ENCODE results near the gene ARHGAP30. TPM values are rescaled to one million over a fixed set of nuclear protein-coding genes. Genes with fewer than 3 reads are reported as not detected.

The ARHGAP30 gene
- total RNA-seq, 1 experiment from 2014 or later: 0.55 TPM

- H3K9me2 ChIP-seq (replicated peaks; ENCODE audit: low read length): no peaks in the 10 kb centered on the region
- no peak overlapping the region for H3K4me3 ChIP-seq (ENCODE audit: low read length)
- ChIA-PET CTCF (no interaction called here), POLR2A (ENCODE audit: unreplicated experiment) (no interaction called here)
- no peaks in the 10 kb centered on the region for H3F3A ChIP-seq (ENCODE audit: low read length, unreplicated experiment)
- no peaks in the 10 kb centered on the region for H3K4me1 ChIP-seq (ENCODE audit: insufficient read depth, low read length)
- H3K27me3 ChIP-seq (ENCODE audit: low read length): no peaks in the 10 kb centered on the region
- H3K9ac ChIP-seq (ENCODE audit: low read length): no peak overlapping the region
- H3K9me3 ChIP-seq (ENCODE audit: low read length): no peaks in the 10 kb centered on the region
- no peak for ATAC-seq
- no peak overlapping the region for H2AFZ ChIP-seq (ENCODE audit: low read length)
- H3K79me2 ChIP-seq (ENCODE audit: low read length): peaks cover 80% of the 10 kb centered on the region
- H3K27ac ChIP-seq (ENCODE audit: low read length): no peak overlapping the region
- H3K4me2 ChIP-seq (ENCODE audit: low read length): no peak overlapping the region
- intact Hi-C loops (cut with micrococcal nuclease): no loop called here
- no TSS peak for BruUV-seq (replicated peaks)
- H4K20me1 ChIP-seq (ENCODE audit: low read length): peaks cover 24% of the 10 kb centered on the region; the same call in 1 of the 2 replicates
- peaks cover 8% of the 10 kb centered on the region; the same call in 1 of the 2 replicates for H3K36me3 ChIP-seq (ENCODE audit: low read depth, low read length)
- no peak for TF ChIP-seq EZH2phosphoT487 (IDR thresholded peaks at IDR 0.05; ENCODE audit: borderline replicate concordance, low read length)
- TF ChIP-seq CTCF (conservative IDR thresholded peaks at IDR 0.05; ENCODE audit: low read depth, low read length): no peak
- TF ChIP-seq EZH2 (IDR thresholded peaks at IDR 0.05; ENCODE audit: low read length, unreplicated experiment): no peak
- no peak for DNase-seq
These were observed 63.1 kb downstream of the ARHGAP30 start for GRCh38 chr1:161006563-161006962.

GRCh38 chr1:161001525-161001924 is 68.2 kb downstream of the ARHGAP30 start:
- DNase-seq (no peak), ATAC-seq (no peak)
- Histone ChIP-seq H4K20me1 (ENCODE audit: low read length) (peaks cover 4% of the 10 kb centered on the region; the same call in 1 of the 2 replicates), H3K9me2 (replicated peaks; ENCODE audit: low read length) (no peaks in the 10 kb centered on the region), H3F3A (ENCODE audit: low read length, unreplicated experiment) (peaks cover 6% of the 10 kb centered on the region), H3K4me2 (ENCODE audit: low read length) (no peak overlapping the region), H3K9me3 (ENCODE audit: low read length) (no peaks in the 10 kb centered on the region), H3K4me1 (ENCODE audit: insufficient read depth, low read length) (peaks cover 12% of the 10 kb centered on the region), H3K4me3 (ENCODE audit: low read length) (no peak overlapping the region), H3K36me3 (ENCODE audit: low read depth, low read length) (peaks cover 43% of the 10 kb centered on the region), H3K9ac (ENCODE audit: low read length) (no peak overlapping the region), H3K79me2 (ENCODE audit: low read length) (peaks cover 33% of the 10 kb centered on the region), H2AFZ (ENCODE audit: low read length) (no peak overlapping the region), H3K27me3 (ENCODE audit: low read length) (no peaks in the 10 kb centered on the region), H3K27ac (ENCODE audit: low read length) (no peak overlapping the region)
- intact Hi-C loops (cut with micrococcal nuclease): no loop called here
- ChIA-PET CTCF (no interaction called here), POLR2A (ENCODE audit: unreplicated experiment) (no interaction called here)
- no peak for TF ChIP-seq CTCF (conservative IDR thresholded peaks at IDR 0.05; ENCODE audit: low read depth, low read length)
- TF ChIP-seq EZH2 (IDR thresholded peaks at IDR 0.05; ENCODE audit: low read length, unreplicated experiment): no peak
- TF ChIP-seq EZH2phosphoT487 (IDR thresholded peaks at IDR 0.05; ENCODE audit: borderline replicate concordance, low read length): no peak
- BruUV-seq (replicated peaks): no TSS peak

- no peaks in the 10 kb centered on the region for H3K27me3 ChIP-seq (ENCODE audit: low read length)
- H3K36me3 ChIP-seq (ENCODE audit: low read depth, low read length): peaks cover 43% of the 10 kb centered on the region
- H3K9me3 ChIP-seq (ENCODE audit: low read length): no peaks in the 10 kb centered on the region
- BruUV-seq (replicated peaks): no TSS peak
- H3K9me2 ChIP-seq (replicated peaks; ENCODE audit: low read length): no peaks in the 10 kb centered on the region
- POLR2A ChIA-PET (ENCODE audit: unreplicated experiment): no interaction called here
- no peak overlapping the region for H3K9ac ChIP-seq (ENCODE audit: low read length)
- DNase-seq: no peak
- no peak overlapping the region for H3K4me3 ChIP-seq (ENCODE audit: low read length)
- H3K4me2 ChIP-seq (ENCODE audit: low read length): no peak overlapping the region
- intact Hi-C loops (cut with micrococcal nuclease): no loop called here
- no peaks in the 10 kb centered on the region for H4K20me1 ChIP-seq (ENCODE audit: low read length)
- peaks cover 18% of the 10 kb centered on the region for H3K4me1 ChIP-seq (ENCODE audit: insufficient read depth, low read length)
- H3K79me2 ChIP-seq (ENCODE audit: low read length): peaks cover 26% of the 10 kb centered on the region
- CTCF ChIA-PET: no interaction called here
- TF ChIP-seq CTCF (conservative IDR thresholded peaks at IDR 0.05; ENCODE audit: low read depth, low read length) (no peak), EZH2phosphoT487 (IDR thresholded peaks at IDR 0.05; ENCODE audit: borderline replicate concordance, low read length) (no peak), EZH2 (IDR thresholded peaks at IDR 0.05; ENCODE audit: low read length, unreplicated experiment) (no peak)
- peaks cover 8% of the 10 kb centered on the region for H3F3A ChIP-seq (ENCODE audit: low read length, unreplicated experiment)
- H2AFZ ChIP-seq (ENCODE audit: low read length): no peak overlapping the region
- ATAC-seq: no peak
- H3K27ac ChIP-seq (ENCODE audit: low read length): no peak overlapping the region
These were observed 68.8 kb downstream of the ARHGAP30 start for GRCh38 chr1:161000736-161001480.

All from PC-3 (cell line).